Tibial nerve (tissue), 4 donors: ENCODE data around the gene AKAP12. TPM values are rescaled to one million over a fixed set of nuclear protein-coding genes. Genes with fewer than 3 reads are reported as not detected.
A peak's percentile ranks its signal among the peaks of the same experiment; 100 is the strongest.

ENCODE experiments used
- DNase-seq, 2 donors: peaks; one replicate each; pipeline ENCODE4 v3.0.0-alpha.2; 2019; ENCODE audit warnings: low spot score in 2 of 2
- H3K27ac ChIP-seq, 4 donors: fragments of 200-600 bp; sonication (generic) in 3 of 4; one replicate each; pipeline ENCODE4 v1.5.1; 2017 to 2019; ENCODE audit warnings: mild to moderate bottlenecking in 1 of 4
- H3K27me3 ChIP-seq, 2 donors: fragments of 200-600 bp; sonication (generic) in 1 of 2; one replicate each; pipeline versions ENCODE4 v1.5.1 to v1.6.0; 2017 to 2019
- H3K36me3 ChIP-seq, 3 donors: fragments of 200-600 bp; sonication (generic); one replicate each; pipeline ENCODE4 v1.5.1; 2018 to 2019
- H3K4me1 ChIP-seq, 4 donors: fragments of 200-600 bp; sonication (generic) in 3 of 4; one replicate each; pipeline ENCODE4 v1.5.1; 2017 to 2019
- H3K4me3 ChIP-seq, 4 donors: fragments of 200-600 bp; sonication (generic) in 3 of 4; one replicate each; pipeline ENCODE4 v1.5.1; 2017 to 2019; ENCODE audit warnings: mild to moderate bottlenecking in 1 of 4, moderate library complexity in 1 of 4
- H3K9me3 ChIP-seq, 4 donors: fragments of 200-600 bp; sonication (generic) in 3 of 4; one replicate each; pipeline ENCODE4 v1.5.1; 2017 to 2019
- CTCF ChIP-seq, 5 experiments: fragments of 200-600 bp in 3 of 5; fragments of 450-650 bp in 2 of 5; sonication (generic) in 3 of 5; IDR thresholded peaks; one replicate each; pipeline ENCODE4 v1.5.1; 2016 to 2019; ENCODE audit warnings: antibody characterized with exemption in 5 of 5, mild to moderate bottlenecking in 3 of 5, moderate library complexity in 2 of 5
- EP300 ChIP-seq, 2 donors: sonication (generic); formaldehyde crosslinking; IDR thresholded peaks; one replicate each; pipeline ENCODE4 v1.6.1; 2017; ENCODE audit warnings: antibody characterized with exemption in 2 of 2, mild to moderate bottlenecking in 1 of 2
- POLR2A ChIP-seq, 2 donors: fragments of 450-650 bp; IDR thresholded peaks; one replicate each; pipeline ENCODE4 v1.6.1; 2017; ENCODE audit warnings: antibody characterized with exemption in 2 of 2, mild to moderate bottlenecking in 2 of 2, moderate library complexity in 2 of 2
- WGBS, 2 donors: methylation state at CpG; one replicate each; pipeline ENCODE4 v1.1.5; 2018; 5-methylcytosine and 5-hydroxymethylcytosine counted together
- total RNA-seq, 4 donors: library from RNA; depleted of rRNA; stranded (reverse); fragments of >200 nt; gene quantifications; one replicate each; pipeline ENCODE4 v1.1.0, GENCODE V29; 2016

AKAP12 gene
- total RNA-seq, 4 donors from 2014 or later, result 214 to 268 (median 232) TPM

GRCh38 chr6:151263967-151264366 is 24.2 kb downstream of the AKAP12 start:
- no peak overlapping the region for H3K4me3 ChIP-seq
- peak; percentile 42 to 73 for DNase-seq
- WGBS, 2 donors, result 55 to 57% methylated on average over 3 of the region's 3 CpGs
- H3K4me1 ChIP-seq, result peaks cover 0 to 57% (median 15%) of the 10 kb centered on the region in 4 donors
- H3K36me3 ChIP-seq, result peaks cover 0 to 5% (median 0%) of the 10 kb centered on the region in 3 donors
- no peak for TF ChIP-seq POLR2A (IDR thresholded peaks at IDR 0.05)
- TF ChIP-seq EP300 (IDR thresholded peaks at IDR 0.05), result peak in 1 of 2 donors; percentile 66
- TF ChIP-seq CTCF (IDR thresholded peaks at IDR 0.05), result no peak
- H3K27me3 ChIP-seq, result no peaks in the 10 kb centered on the region
- H3K9me3 ChIP-seq, result no peaks in the 10 kb centered on the region
- peak overlapping the region in 2 of 4 donors; percentile 49 to 52 for H3K27ac ChIP-seq

DNA sequence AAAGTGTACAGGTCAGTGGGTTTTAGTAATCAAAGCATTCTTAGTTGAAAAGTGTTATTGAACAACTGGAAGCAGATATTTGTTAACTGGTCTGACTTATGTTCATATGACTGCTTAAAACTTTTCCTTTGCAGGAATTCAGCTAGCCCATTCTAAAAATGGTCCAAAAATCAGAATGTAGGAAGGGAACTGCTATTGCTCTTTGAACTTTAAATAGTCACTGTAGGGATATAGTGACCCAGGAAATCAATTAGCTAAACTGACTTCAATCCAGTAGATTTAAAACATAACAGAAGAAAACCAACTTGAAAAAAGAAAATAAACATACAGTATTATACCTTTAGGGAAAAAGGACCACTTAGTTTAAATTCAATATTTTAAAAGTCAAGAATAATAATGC is 25.5 kb downstream of the AKAP12 start:
- Histone ChIP-seq H3K4me1 (peaks cover 0 to 59% (median 15%) of the 10 kb centered on the region in 4 donors), H3K4me3 (no peak overlapping the region), H3K36me3 (peaks cover 0 to 5% (median 0%) of the 10 kb centered on the region in 3 donors), H3K9me3 (no peaks in the 10 kb centered on the region), H3K27me3 (no peaks in the 10 kb centered on the region), H3K27ac (no peak overlapping the region)
- DNase-seq, result no peak
- TF ChIP-seq POLR2A (IDR thresholded peaks at IDR 0.05), result no peak
- TF ChIP-seq CTCF (IDR thresholded peaks at IDR 0.05), result no peak
- TF ChIP-seq EP300 (IDR thresholded peaks at IDR 0.05), result no peak

DNA sequence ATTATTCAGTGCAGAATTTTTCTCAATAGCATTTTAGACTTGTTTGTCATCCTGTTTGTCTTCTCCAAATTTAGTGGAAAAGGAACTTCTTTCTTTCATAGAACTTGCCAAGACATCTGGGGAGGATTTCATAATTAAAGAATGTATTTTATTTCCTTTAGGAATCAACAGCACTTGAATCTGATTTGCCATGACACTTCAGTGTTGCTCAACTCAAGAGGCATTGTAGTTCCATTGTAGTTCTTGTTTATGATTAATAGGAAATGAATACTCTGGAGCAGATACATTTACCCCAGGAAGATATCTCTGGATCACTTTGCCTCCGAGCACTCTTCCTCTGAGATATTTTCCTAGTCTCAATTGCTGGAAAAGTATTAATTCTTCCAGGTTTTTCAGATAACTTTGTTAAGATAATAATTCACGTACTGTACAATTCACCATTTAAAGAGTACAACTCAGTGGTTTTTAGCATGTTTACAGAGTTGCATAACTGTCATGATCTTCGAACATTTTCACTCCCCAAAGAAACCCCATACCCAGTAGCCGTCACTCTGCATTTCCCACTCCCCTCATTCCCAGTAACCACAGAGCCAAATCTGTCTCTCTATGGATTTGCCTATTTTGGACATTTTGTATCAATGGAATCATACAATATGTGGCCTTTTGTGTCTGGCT is 29.7 kb downstream of the AKAP12 start:
- WGBS, 2 donors, result 44 to 49% methylated on average over 4 of the region's 4 CpGs
- Histone ChIP-seq H3K27me3 (no peaks in the 10 kb centered on the region), H3K27ac (peak overlapping the region in 2 of 4 donors; percentile 32 to 57), H3K4me1 (peaks cover 0 to 37% (median 8%) of the 10 kb centered on the region in 4 donors), H3K9me3 (no peaks in the 10 kb centered on the region), H3K4me3 (no peak overlapping the region), H3K36me3 (no peaks in the 10 kb centered on the region)
- TF ChIP-seq CTCF (IDR thresholded peaks at IDR 0.05), result no peak
- TF ChIP-seq EP300 (IDR thresholded peaks at IDR 0.05), result peak in 1 of 2 donors; percentile 43
- no peak for TF ChIP-seq POLR2A (IDR thresholded peaks at IDR 0.05)
- DNase-seq, result no peak

DNA sequence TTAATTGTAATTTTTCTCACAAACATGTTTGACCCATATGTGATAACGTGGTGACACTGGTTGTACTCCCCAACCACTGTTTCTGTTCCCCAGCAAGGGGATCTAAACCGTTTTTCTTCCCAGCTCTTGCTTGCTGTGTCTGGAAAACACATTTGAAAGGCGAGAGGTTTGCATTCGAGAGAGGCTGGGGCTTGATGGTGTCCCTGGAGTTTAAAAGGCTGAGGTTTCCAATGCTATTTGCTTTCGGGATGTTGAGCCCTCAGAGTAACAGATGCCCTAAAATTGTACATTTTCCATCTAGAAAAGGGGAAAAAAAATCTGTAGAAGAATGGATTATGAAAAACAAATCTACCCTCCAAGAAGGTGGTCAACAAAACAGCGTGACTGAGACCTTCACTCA is 35.4 kb downstream of the AKAP12 start:
- Histone ChIP-seq H3K27ac (no peak overlapping the region), H3K4me3 (no peak overlapping the region), H3K9me3 (no peaks in the 10 kb centered on the region), H3K27me3 (no peaks in the 10 kb centered on the region), H3K36me3 (no peaks in the 10 kb centered on the region), H3K4me1 (peaks cover 0 to 38% (median 13%) of the 10 kb centered on the region in 4 donors)
- TF ChIP-seq CTCF (IDR thresholded peaks at IDR 0.05) (no peak), EP300 (IDR thresholded peaks at IDR 0.05) (no peak), POLR2A (IDR thresholded peaks at IDR 0.05) (no peak)
- no peak for DNase-seq
- 86 to 90% methylated on average over 6 of the region's 6 CpGs for WGBS, 2 donors

DNA sequence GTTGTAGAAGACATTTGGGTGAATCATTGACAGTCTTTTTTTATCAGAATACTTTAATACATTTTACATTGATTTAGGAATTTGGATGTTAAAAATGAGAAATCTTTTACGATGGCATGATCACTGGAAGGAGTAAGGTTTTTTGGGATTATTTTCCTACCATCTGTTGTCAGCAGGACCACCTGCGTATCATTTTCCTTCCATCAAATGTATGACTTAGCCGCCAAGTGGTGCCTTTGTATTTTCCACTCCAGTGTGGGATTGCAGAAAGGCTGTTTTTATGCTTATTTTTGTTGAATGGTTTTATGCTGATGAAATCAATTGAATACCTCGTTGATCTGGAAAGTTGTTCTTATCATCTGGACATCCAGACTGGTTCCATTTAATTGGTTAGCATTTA is 35.8 kb downstream of the AKAP12 start:
- Histone ChIP-seq H3K4me3 (no peak overlapping the region), H3K9me3 (no peaks in the 10 kb centered on the region), H3K27ac (no peak overlapping the region), H3K4me1 (peaks cover 0 to 34% (median 13%) of the 10 kb centered on the region in 4 donors), H3K27me3 (no peaks in the 10 kb centered on the region), H3K36me3 (no peaks in the 10 kb centered on the region)
- WGBS, 2 donors, result 73 to 76% methylated on average over 4 of the region's 4 CpGs
- TF ChIP-seq POLR2A (IDR thresholded peaks at IDR 0.05) (no peak), EP300 (IDR thresholded peaks at IDR 0.05) (no peak), CTCF (IDR thresholded peaks at IDR 0.05) (no peak)
- DNase-seq, result no peak
